Effector memory CD4-positive, alpha-beta T cell (primary cell): Measurements from ENCODE around the gene PTX3.

ENCODE experiments used
- DNase-seq, 3 donors: peaks; one replicate each; pipeline ENCODE4 v3.0.0-alpha.2; 2020
- H3K27ac ChIP-seq: 2 replicates; pipeline ENCODE4 v1.7.0; 2013; ENCODE audit warnings: mild to moderate bottlenecking, low read length, moderate library complexity; ENCODE audit not compliant: insufficient read depth, poor library complexity, severe bottlenecking
- H3K27me3 ChIP-seq: replicated peaks from 2 replicates; pipeline ENCODE4 v1.7.0; 2013; ENCODE audit warnings: mild to moderate bottlenecking, low read length; ENCODE audit not compliant: insufficient read depth, control insufficient read depth, poor library complexity, severe bottlenecking
- H3K36me3 ChIP-seq: 2 replicates; pipeline ENCODE4 v1.7.0; 2013; ENCODE audit warnings: mild to moderate bottlenecking, low read length, moderate library complexity; ENCODE audit not compliant: control insufficient read depth, insufficient read depth
- H3K4me1 ChIP-seq: 2 replicates; pipeline ENCODE4 v1.7.0; 2013; ENCODE audit warnings: low read length, mild to moderate bottlenecking; ENCODE audit not compliant: control insufficient read depth, insufficient read depth, poor library complexity, severe bottlenecking
- H3K4me3 ChIP-seq: 2 replicates; pipeline ENCODE4 v1.7.0; 2013; ENCODE audit warnings: low read length, low read depth, mild to moderate bottlenecking; ENCODE audit not compliant: insufficient read depth, poor library complexity, severe bottlenecking
- H3K9me3 ChIP-seq: 2 replicates; pipeline ENCODE4 v1.7.0; 2013; ENCODE audit warnings: mild to moderate bottlenecking, low read length, moderate library complexity; ENCODE audit not compliant: control insufficient read depth

PTX3 gene

DNA sequence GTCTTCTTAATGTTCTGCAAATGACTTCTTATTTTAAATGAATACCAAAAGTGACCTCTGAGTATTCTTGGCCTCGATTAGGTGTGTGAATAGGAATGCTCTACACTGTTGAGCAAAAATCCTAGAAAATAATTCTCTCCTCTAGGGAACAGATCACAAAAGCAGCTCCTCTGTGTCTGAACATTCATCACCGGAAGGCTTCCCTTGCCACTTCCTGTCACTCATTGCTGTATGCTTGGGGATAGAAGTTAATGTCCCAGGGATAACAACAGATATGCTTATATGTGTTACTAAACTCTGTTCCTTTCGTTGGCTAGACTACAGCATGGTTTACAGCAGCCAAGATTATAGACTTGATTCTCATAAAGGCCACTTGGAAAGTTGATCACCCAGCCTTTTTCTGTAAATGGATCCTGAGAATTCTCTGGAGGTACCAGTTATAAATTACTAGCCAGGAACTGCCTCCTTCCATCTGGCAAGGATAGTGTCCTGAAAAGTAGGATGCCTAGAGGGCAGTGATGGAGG, 16.0 kb upstream of the PTX3 start:
- no peak overlapping the region for H3K27ac ChIP-seq
- H3K4me3 ChIP-seq, result no peak overlapping the region
- H3K36me3 ChIP-seq, result no peaks in the 10 kb centered on the region
- DNase-seq, result no peak
- H3K4me1 ChIP-seq, result no peaks in the 10 kb centered on the region
- no peaks in the 10 kb centered on the region for H3K27me3 ChIP-seq
- no peaks in the 10 kb centered on the region for H3K9me3 ChIP-seq

DNA sequence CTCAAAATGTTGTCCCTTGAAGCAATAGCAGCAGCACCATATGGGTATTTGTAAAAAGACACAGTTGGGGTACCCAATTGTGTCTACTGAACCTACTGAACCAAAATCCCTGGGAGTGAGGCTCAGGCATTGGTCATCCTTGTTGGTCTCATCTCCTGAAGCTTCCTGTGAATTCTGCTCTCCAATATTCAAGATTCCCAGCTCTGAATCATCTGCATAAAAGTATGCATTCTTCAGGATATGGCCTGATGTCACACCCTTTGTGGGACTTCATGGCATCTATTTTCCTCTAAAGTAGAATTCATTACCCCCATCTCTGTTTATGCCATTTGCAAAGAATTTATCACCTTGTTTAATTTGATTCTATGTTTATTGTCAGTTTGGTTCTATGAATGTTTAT, 13.3 kb upstream of the PTX3 start:
- Histone ChIP-seq H3K9me3 (no peaks in the 10 kb centered on the region), H3K4me3 (no peak overlapping the region), H3K4me1 (no peaks in the 10 kb centered on the region), H3K36me3 (no peaks in the 10 kb centered on the region), H3K27ac (no peak overlapping the region), H3K27me3 (no peaks in the 10 kb centered on the region)
- DNase-seq, result no peak

DNA sequence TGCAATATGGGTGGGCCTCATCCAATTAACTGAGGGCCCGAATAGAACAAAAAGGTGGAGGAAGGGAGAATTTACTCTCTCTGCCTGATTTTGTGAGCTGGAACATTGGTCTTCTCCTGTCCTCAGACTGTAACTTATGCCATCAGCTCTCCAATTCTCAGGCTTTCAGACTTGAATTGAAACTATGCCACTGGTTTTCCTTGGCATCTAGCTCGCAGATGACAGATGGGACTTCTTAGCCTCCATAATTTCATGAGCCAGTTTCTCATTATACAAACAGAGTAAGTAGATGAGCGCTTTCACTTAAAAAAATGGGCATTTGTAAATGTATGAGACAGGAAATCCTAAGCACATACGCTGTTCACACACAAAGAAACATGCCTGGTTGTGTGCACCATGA, 8.7 kb upstream of the PTX3 start:
- Histone ChIP-seq H3K9me3 (no peaks in the 10 kb centered on the region), H3K27ac (no peak overlapping the region), H3K4me3 (no peak overlapping the region), H3K36me3 (no peaks in the 10 kb centered on the region), H3K4me1 (no peaks in the 10 kb centered on the region), H3K27me3 (no peaks in the 10 kb centered on the region)
- no peak for DNase-seq

DNA sequence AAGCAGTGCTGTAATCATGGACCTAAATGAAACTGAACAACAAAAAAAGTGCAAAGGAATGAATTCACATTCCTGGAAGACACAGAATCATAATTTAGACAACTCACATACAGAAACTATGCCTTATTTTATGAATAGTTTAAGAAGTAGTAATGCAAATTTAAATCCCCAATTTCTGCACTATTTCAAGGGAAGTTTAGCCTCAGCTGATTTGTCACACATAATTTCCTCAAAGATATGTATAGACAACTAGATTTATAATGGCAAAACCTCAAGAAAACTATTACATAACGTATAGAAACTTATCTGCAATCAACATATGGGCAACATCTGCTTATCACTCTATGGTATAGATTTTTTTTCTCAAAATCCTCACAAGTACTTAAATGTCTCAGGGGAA, 7.8 kb upstream of the PTX3 start:
- Histone ChIP-seq H3K4me1 (no peaks in the 10 kb centered on the region), H3K9me3 (no peaks in the 10 kb centered on the region), H3K27me3 (no peaks in the 10 kb centered on the region), H3K4me3 (no peak overlapping the region), H3K27ac (no peak overlapping the region), H3K36me3 (no peaks in the 10 kb centered on the region)
- no peak for DNase-seq

DNA sequence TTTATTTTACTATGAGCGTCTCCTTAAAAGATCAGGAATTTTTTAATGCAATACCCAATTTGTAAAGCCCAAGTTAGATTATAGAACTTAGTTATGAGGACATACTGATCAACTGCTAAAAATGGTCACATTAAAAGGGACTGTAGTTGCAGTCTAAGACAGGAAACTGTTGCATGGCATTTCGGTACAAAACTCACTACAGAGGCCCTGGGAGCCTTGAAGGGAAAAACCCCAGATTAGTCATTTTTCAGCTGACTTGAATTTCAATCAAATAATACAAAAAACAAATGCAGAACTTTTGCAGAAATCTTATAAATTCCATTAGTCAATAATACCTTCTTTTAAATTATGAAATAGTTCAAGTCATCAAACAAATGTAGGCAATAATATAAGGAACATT, 6.9 kb upstream of the PTX3 start:
- Histone ChIP-seq H3K4me1 (no peaks in the 10 kb centered on the region), H3K27me3 (no peaks in the 10 kb centered on the region), H3K36me3 (no peaks in the 10 kb centered on the region), H3K4me3 (no peak overlapping the region), H3K9me3 (no peaks in the 10 kb centered on the region), H3K27ac (no peak overlapping the region)
- DNase-seq, result no peak

DNA sequence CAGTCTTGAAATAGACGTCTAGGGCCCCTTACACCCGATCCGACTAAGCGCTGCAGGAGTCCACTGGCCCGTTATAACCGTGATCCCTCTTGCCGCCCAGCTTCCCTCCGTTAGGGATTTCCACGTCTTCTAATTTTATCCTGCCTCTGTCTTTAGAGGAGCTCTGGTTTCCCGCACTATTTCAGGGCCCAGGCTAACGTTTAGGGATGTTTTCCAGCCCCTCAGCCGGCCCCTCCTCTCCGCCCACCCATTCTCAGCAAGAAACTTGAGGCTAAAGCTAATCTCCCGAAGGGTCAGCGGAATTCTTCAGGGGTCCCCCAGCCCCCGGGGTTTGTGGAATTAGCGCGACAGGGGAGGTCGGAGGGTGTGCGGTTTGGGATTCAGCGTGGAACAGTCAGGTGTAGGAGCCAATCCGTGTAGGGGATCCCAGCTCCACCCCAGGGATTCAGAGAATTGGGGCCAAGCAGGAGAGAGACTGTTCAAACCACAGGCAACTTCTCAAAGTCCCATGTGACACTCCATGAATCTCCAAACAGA, 1.6 kb downstream of the PTX3 start:
- no peak for DNase-seq
- H3K27ac ChIP-seq, result no peak overlapping the region
- no peaks in the 10 kb centered on the region for H3K4me1 ChIP-seq
- peaks cover 3% of the 10 kb centered on the region for H3K27me3 ChIP-seq
- no peaks in the 10 kb centered on the region for H3K9me3 ChIP-seq
- no peaks in the 10 kb centered on the region for H3K36me3 ChIP-seq
- no peak overlapping the region for H3K4me3 ChIP-seq

DNA sequence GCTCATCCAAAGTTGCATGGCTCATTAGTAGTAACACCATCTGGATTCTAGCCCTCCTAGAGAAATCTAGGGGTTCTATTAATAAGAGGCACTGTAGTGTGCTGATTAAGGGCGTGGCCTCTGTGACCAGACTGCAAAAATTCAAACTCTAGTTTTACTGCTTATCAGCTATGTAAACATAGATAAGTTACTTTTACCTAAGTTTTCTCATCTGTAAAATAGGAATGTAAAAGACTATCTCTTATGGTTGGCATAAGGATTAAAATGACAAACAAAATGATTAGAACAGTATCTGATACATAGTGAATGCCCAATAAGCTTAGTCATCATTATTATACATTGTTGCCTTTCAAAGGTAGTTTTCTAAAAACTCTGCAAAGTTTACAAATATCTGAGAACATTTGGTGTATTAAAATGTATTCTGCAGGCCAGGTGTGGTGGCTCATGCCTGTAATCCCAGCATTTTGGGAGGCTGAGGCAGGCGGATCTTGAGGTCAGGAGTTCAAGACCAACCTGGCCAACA, 4.5 kb downstream of the PTX3 start:
- H3K27ac ChIP-seq, result no peak overlapping the region
- H3K27me3 ChIP-seq, result peaks cover 3% of the 10 kb centered on the region
- H3K36me3 ChIP-seq, result no peaks in the 10 kb centered on the region
- no peak for DNase-seq
- no peak overlapping the region for H3K4me3 ChIP-seq
- H3K4me1 ChIP-seq, result no peaks in the 10 kb centered on the region
- no peaks in the 10 kb centered on the region for H3K9me3 ChIP-seq

DNA sequence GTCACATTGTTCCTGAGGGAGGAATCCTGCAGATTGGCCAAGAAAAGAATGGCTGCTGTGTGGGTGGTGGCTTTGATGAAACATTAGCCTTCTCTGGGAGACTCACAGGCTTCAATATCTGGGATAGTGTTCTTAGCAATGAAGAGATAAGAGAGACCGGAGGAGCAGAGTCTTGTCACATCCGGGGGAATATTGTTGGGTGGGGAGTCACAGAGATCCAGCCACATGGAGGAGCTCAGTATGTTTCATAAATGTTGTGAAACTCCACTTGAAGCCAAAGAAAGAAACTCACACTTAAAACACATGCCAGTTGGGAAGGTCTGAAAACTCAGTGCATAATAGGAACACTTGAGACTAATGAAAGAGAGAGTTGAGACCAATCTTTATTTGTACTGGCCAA, 6.1 kb downstream of the PTX3 start:
- H3K4me1 ChIP-seq, result no peaks in the 10 kb centered on the region
- no peaks in the 10 kb centered on the region for H3K9me3 ChIP-seq
- H3K27ac ChIP-seq, result no peak overlapping the region
- H3K27me3 ChIP-seq, result peaks cover 3% of the 10 kb centered on the region
- no peak overlapping the region for H3K4me3 ChIP-seq
- DNase-seq, result no peak
- no peaks in the 10 kb centered on the region for H3K36me3 ChIP-seq

DNA sequence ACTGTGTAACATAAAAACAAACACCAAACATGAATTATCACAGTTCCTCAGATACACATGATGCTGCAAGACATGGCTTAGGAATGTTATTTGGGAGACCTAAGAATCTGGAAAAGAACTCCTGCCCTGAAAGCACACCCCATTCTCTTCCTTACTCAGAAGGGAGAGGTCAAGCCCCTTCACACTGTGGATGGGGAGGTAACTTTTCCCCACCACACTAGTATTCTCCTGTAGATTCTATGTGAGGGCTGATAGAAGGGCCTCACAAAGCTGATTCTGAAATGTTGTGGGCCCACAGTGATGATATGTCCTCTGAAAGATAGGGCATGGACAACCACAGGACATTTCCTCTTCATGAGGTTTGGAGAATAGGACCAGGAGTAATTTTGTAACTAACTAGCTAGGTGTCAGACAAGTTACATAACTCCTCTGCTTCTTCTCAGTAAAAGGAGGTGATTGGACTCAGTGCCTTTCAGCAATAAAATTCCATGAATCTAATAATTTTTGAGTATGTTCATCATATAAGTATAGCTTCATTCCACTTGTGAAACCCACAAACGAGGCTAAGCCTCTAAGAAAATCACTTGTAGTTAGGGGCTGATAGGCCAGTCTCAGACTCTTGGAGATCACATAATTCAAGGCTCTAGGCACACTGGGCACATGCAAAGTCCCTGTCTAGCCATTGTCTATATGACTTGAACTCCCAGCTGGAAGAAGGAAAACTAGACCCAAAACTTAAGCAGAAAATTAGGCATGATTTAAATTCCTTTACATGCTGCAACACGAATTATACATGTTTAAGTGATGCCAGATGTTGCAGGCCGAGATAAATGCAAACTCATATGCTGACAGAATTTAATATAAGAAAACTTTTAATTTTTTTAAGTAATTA, 7.5 kb downstream of the PTX3 start:
- no peaks in the 10 kb centered on the region for H3K27me3 ChIP-seq
- no peaks in the 10 kb centered on the region for H3K9me3 ChIP-seq
- H3K4me1 ChIP-seq, result no peaks in the 10 kb centered on the region
- H3K4me3 ChIP-seq, result no peak overlapping the region
- no peak for DNase-seq
- no peak overlapping the region for H3K27ac ChIP-seq
- H3K36me3 ChIP-seq, result no peaks in the 10 kb centered on the region

DNA sequence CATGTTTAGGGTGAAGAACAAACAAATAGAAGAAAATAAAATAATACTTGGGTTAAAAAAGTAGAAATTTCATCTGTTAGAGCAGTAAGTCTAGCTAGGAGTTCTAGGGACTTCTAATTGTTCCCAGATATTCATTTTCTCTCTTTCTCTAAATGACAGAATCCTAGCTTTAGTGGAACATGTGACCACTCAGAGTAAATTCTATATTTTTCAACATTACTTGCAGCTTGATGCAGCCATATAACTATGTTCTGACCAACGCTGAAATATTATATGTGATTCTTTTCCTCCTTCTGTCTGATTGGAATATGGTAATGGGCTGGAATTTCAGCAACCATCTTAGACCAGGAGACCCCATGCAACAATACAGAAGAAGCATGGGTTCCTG, 8.1 kb downstream of the PTX3 start:
- H3K27me3 ChIP-seq, result no peaks in the 10 kb centered on the region

More for the DNA sequence above, 8.1 kb downstream of the PTX3 start:
- Histone ChIP-seq H3K36me3 (no peaks in the 10 kb centered on the region), H3K27ac (no peak overlapping the region), H3K4me3 (no peak overlapping the region), H3K4me1 (no peaks in the 10 kb centered on the region), H3K9me3 (no peaks in the 10 kb centered on the region)
- DNase-seq, result no peak
